Cardiac muscle cell (in vitro differentiated cells and primary cell): ENCODE measurements around the gene LIF. TPM values are rescaled to one million over a fixed set of nuclear protein-coding genes. Genes with fewer than 3 reads are reported as not detected.
"Not testable (repeated sequence)": the region's sequence is repeated elsewhere in the genome, so short reads cannot be mapped to it uniquely, and the experiment has no call there.

Experiments
- DNase-seq, 2 donors: peaks; one replicate each; pipeline versions ENCODE4 v3.0.0 to v3.0.0-alpha.2; 2010 to 2017; ENCODE audit warnings: low read depth in 1 of 2, low spot score in 1 of 2
- H3K27ac ChIP-seq: fragments of 200-600 bp; sonication (generic); 2 replicates; pipeline ENCODE4 v1.5.1; 2016
- H3K27me3 ChIP-seq: fragments of 200-600 bp; sonication (generic); 2 replicates; pipeline ENCODE4 v1.6.0; 2016; ENCODE audit warnings: control low read depth
- H3K36me3 ChIP-seq: fragments of 200-600 bp; sonication (generic); 2 replicates; pipeline ENCODE4 v1.5.1; 2016; ENCODE audit warnings: control low read depth
- H3K4me1 ChIP-seq: fragments of 200-600 bp; sonication (generic); 2 replicates; pipeline ENCODE4 v1.8.1; 2017; ENCODE audit warnings: low read depth, mild to moderate bottlenecking, mixed run types
- H3K4me3 ChIP-seq: fragments of 200-600 bp; sonication (generic); 2 replicates; pipeline ENCODE4 v1.5.1; 2016; ENCODE audit warnings: mild to moderate bottlenecking
- H3K9me3 ChIP-seq: fragments of 200-600 bp; sonication (generic); 2 replicates; pipeline ENCODE4 v1.5.1; 2017; ENCODE audit warnings: low read depth, mild to moderate bottlenecking, control low read depth
- CTCF ChIP-seq: IDR thresholded peaks from 2 replicates; pipeline ENCODE4 v1.5.1; 2012; ENCODE audit warnings: low read depth, mild to moderate bottlenecking, low read length
- polyA plus RNA-seq: library from polyadenylated mRNA; unstranded; fragments of >200 nt; fragmentation: Nextera tagmentation; extraction: Ambion mirVana; gene quantifications from 2 replicates; pipeline ENCODE4 v1.2.1, GENCODE V29; 2016
- total RNA-seq: library from RNA; depleted of rRNA; stranded (reverse); fragments of >200 nt; gene quantifications from 2 replicates; pipeline ENCODE4 v1.2.3, GENCODE V29; 2016

Gene LIF
- total and polyA plus RNA-seq, 2 experiments from 2014 or later, result 1.0 to 1.7 TPM

- Histone ChIP-seq H3K36me3 (no peaks in the 10 kb centered on the region), H3K27ac (no peak overlapping the region), H3K4me3 (no peak overlapping the region), H3K27me3 (no peaks in the 10 kb centered on the region), H3K9me3 (no peaks in the 10 kb centered on the region), H3K4me1 (peaks cover 3% of the 10 kb centered on the region)
- peak in 1 of 2 donors; percentile 57 for DNase-seq
- no peak for TF ChIP-seq CTCF
Measured at GRCh38 chr22:30238136-30238535, 8.4 kb downstream of the LIF start.

- no peak for DNase-seq
- Histone ChIP-seq H3K4me1 (peaks cover 3% of the 10 kb centered on the region), H3K9me3 (no peaks in the 10 kb centered on the region), H3K4me3 (no peak overlapping the region), H3K27me3 (no peaks in the 10 kb centered on the region), H3K27ac (no peak overlapping the region), H3K36me3 (no peaks in the 10 kb centered on the region)
- TF ChIP-seq CTCF, result no peak
Measured at GRCh38 chr22:30236875-30237274, 9.7 kb downstream of the LIF start.

- Histone ChIP-seq H3K27me3 (no peaks in the 10 kb centered on the region), H3K9me3 (no peaks in the 10 kb centered on the region), H3K27ac (no peak overlapping the region), H3K4me3 (no peak overlapping the region), H3K4me1 (peaks cover 3% of the 10 kb centered on the region), H3K36me3 (no peaks in the 10 kb centered on the region)
- peak in 1 of 2 donors; percentile 90 for DNase-seq
- TF ChIP-seq CTCF, result no peak
Measured at GRCh38 chr22:30235687-30236170, 10.8 kb downstream of the LIF start.

GRCh38 chr22:30234786-30235470 lies 11.6 kb downstream of the LIF start:
- TF ChIP-seq CTCF, result no peak
- H3K27me3 ChIP-seq, result no peaks in the 10 kb centered on the region
- peak in 1 of 2 donors; percentile 86 for DNase-seq
- no peak overlapping the region for H3K27ac ChIP-seq
- no peak overlapping the region for H3K4me3 ChIP-seq
- no peaks in the 10 kb centered on the region for H3K36me3 ChIP-seq
- peaks cover 3% of the 10 kb centered on the region for H3K4me1 ChIP-seq
- H3K9me3 ChIP-seq, result no peaks in the 10 kb centered on the region

GRCh38 chr22:30234325-30234724 lies 12.2 kb downstream of the LIF start:
- not testable (repeated sequence) for H3K27me3 ChIP-seq, H3K36me3 ChIP-seq, H3K9me3 ChIP-seq, H3K4me1 ChIP-seq, H3K4me3 ChIP-seq, H3K27ac ChIP-seq, DNase-seq

- Histone ChIP-seq H3K4me1 (peaks cover 8% of the 10 kb centered on the region), H3K27ac (no peak overlapping the region), H3K36me3 (no peaks in the 10 kb centered on the region), H3K27me3 (no peaks in the 10 kb centered on the region), H3K4me3 (no peak overlapping the region), H3K9me3 (no peaks in the 10 kb centered on the region)
- TF ChIP-seq CTCF, result no peak
- DNase-seq, result no peak
Measured at GRCh38 chr22:30233582-30233981, 13.0 kb downstream of the LIF start.
